ENCODE measurements around the gene DRG2. TPM values are rescaled to one million over a fixed set of nuclear protein-coding genes. Genes with fewer than 3 reads are reported as not detected.

The DRG2 gene
- total RNA-seq, 1 donor from 2014 or later: 35.1 TPM

DNA sequence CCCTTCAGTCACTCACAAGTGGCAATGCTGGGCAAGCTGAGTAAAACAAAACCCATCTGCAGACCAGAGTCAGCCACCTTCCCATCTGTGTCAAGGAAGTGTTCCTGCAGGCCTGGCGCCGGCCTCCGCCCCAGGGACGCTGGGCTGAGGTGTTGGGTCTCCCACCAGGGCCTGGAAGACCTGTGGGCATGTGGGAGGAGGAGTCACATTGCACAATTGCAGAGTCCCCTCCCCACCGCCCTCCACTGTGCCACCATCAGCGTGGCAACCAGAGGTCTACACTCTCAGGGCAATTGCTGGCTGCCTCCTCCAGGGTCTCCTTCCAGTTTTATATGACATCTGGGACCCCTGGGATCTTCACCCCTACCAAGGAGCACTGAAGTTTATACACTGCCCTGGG is 17.8 kb downstream of the DRG2 start:
- DNase-seq (no peak), ATAC-seq (no peak)
- Histone ChIP-seq H3K27ac (no peak overlapping the region), H3K4me3 (no peak overlapping the region), H3K27me3 (no peaks in the 10 kb centered on the region), H3K4me1 (no peaks in the 10 kb centered on the region), H3K36me3 (peaks cover 28% of the 10 kb centered on the region), H3K9me3 (no peaks in the 10 kb centered on the region)
- intact Hi-C loops (cut with DNase I): no loop called here
- TF ChIP-seq, protein P1, sequence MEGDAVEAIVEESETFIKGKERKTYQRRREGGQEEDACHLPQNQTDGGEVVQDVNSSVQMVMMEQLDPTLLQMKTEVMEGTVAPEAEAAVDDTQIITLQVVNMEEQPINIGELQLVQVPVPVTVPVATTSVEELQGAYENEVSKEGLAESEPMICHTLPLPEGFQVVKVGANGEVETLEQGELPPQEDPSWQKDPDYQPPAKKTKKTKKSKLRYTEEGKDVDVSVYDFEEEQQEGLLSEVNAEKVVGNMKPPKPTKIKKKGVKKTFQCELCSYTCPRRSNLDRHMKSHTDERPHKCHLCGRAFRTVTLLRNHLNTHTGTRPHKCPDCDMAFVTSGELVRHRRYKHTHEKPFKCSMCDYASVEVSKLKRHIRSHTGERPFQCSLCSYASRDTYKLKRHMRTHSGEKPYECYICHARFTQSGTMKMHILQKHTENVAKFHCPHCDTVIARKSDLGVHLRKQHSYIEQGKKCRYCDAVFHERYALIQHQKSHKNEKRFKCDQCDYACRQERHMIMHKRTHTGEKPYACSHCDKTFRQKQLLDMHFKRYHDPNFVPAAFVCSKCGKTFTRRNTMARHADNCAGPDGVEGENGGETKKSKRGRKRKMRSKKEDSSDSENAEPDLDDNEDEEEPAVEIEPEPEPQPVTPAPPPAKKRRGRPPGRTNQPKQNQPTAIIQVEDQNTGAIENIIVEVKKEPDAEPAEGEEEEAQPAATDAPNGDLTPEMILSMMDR (IDR thresholded peaks at IDR 0.05): no peak

DNA sequence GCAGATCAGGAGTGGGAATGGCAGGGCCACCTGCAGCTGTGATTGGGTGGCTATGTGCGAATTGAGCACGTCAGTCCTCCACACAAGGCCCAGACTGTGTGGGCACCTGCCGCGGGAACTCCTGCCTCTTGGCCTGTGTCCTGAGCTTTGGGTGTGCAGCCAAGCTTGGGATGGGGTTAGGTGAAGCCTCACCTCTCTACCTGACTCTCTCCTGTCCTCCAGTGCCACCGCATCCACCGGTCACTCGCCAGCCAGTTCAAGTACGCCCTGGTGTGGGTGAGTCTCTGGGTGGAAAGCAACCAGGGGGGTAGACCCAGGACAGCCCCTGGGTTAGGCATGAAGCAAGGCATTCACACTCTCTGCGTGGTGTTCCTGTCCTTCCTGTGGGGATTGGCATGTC is 18.5 kb downstream of the DRG2 start:
- ATAC-seq: no peak
- intact Hi-C loops (cut with DNase I): no loop called here
- no peaks in the 10 kb centered on the region for H3K9me3 ChIP-seq
- H3K27ac ChIP-seq: no peak overlapping the region
- H3K36me3 ChIP-seq: peaks cover 23% of the 10 kb centered on the region
- H3K4me3 ChIP-seq: no peak overlapping the region
- TF ChIP-seq, protein P1 (IDR thresholded peaks at IDR 0.05): no peak
- no peaks in the 10 kb centered on the region for H3K27me3 ChIP-seq
- H3K4me1 ChIP-seq: no peaks in the 10 kb centered on the region
- DNase-seq: no peak

DNA sequence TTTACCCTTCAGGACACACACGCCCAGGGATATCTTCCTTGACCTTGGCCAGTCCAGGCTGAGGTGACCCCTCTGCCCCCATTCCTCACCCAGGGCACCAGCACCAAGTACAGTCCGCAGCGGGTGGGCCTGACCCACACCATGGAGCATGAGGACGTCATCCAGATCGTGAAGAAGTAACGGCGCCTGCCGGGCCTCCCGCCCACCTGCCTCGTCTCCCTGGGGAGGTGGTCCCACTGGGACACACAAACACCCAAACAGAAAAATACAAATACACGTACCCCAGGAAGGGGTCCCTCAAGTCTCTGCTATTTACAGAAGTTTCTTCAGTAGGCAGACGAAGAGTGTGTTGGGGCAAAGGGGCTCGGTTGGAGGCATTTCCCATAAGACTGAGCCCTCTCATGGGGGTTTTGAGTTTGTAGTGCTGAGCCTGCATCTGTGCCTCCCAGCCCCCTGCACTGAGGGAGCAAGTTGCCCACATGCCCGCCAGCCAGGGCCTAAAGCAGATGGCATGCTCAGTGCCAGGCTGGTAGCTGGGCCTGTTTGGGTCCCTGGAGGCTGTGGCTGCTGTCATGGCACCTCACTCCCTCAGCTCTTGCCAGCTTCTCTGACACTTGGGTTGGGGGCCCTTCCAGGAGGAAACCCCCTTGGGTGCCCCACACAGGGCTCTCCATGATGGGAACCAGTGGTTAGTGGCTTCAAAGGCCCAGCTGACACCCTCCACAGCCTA is 19.5 kb downstream of the DRG2 start:
- Histone ChIP-seq H3K4me3 (no peak overlapping the region), H3K4me1 (no peaks in the 10 kb centered on the region), H3K27ac (no peak overlapping the region), H3K9me3 (no peaks in the 10 kb centered on the region), H3K27me3 (no peaks in the 10 kb centered on the region), H3K36me3 (peaks cover 13% of the 10 kb centered on the region)
- intact Hi-C loops (cut with DNase I): no loop called here
- TF ChIP-seq, protein P1 (IDR thresholded peaks at IDR 0.05): no peak
- no peak for DNase-seq
- no peak for ATAC-seq

GRCh38 chr17:18107971-18108370 is 20.2 kb downstream of the DRG2 start:
- no peak for ATAC-seq
- Histone ChIP-seq H3K27me3 (no peaks in the 10 kb centered on the region), H3K4me1 (no peaks in the 10 kb centered on the region), H3K36me3 (peaks cover 13% of the 10 kb centered on the region), H3K27ac (no peak overlapping the region), H3K4me3 (no peak overlapping the region), H3K9me3 (no peaks in the 10 kb centered on the region)
- TF ChIP-seq, protein P1 (IDR thresholded peaks at IDR 0.05): no peak
- DNase-seq: no peak
- intact Hi-C loops (cut with DNase I): no loop called here

- Histone ChIP-seq H3K36me3 (peaks cover 13% of the 10 kb centered on the region), H3K27ac (no peak within 1 kb of the TSS), H3K9me3 (no peaks in the 10 kb centered on the region), H3K4me1 (no peaks in the 10 kb centered on the region), H3K27me3 (no peaks in the 10 kb centered on the region), H3K4me3 (no peak within 1 kb of the TSS)
- intact Hi-C loops (cut with DNase I): no loop called here
- TF ChIP-seq, protein P1 (IDR thresholded peaks at IDR 0.05): no peak
- ATAC-seq (no peak), DNase-seq (no peak)
These were observed 20.9 kb downstream of the DRG2 start, which contains the start of gene MYO15A for GRCh38 chr17:18108401-18109312. TSS of gene MYO15A (plus strand) at chr17:18108756. CDS start at chr17:18118801, 10,045 bp downstream.

All from upper lobe of right lung (tissue), 1 donor.